Measurements from ENCODE around the gene PECR.

Gene PECR

DNA sequence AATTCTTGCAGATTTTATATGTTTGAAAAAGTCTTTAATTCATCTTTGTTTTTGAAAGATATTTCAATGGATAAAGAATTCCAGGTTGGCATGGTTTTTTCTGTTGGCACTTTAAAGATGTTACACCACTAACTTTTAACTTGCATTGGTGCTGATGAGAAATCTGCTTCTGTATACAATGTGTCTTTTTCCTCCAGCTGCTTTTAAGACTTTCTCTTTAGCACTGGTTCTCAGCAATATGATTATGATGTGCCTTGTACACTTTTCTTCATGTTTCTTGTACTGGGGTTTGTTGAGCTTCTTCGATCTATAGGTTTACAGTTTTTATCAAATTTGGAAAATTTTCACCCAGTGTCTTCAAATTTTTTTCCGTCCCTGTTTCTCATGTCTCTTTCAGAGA, 29.2 kb downstream of the PECR start:
- 80 to 100% methylated on average over 1 of the region's 2 CpGs for WGBS, 2 experiments (ENCODE audit: insufficient coverage in 2 of 2)
- H3K4me3 ChIP-seq (ENCODE audit: extremely low read depth, insufficient read depth, low read length, poor library complexity, severe bottlenecking) = no peak overlapping the region

GRCh38 chr2:216051350-216051749, 30.3 kb downstream of the PECR start:
- Histone ChIP-seq H3K4me1 (ENCODE audit: control insufficient read depth, insufficient read depth, low read length, poor library complexity, severe bottlenecking) (no peaks in the 10 kb centered on the region), H3K4me3 (ENCODE audit: extremely low read depth, insufficient read depth, low read length, poor library complexity, severe bottlenecking) (no peak overlapping the region)

More for the DNA sequence above, 29.2 kb downstream of the PECR start:
- H3K9me3 ChIP-seq (ENCODE audit: control insufficient read depth, low read length) = no peaks in the 10 kb centered on the region
- peaks cover 6% of the 10 kb centered on the region for H3K36me3 ChIP-seq (ENCODE audit: control insufficient read depth, insufficient read depth, low read length)
- no peaks in the 10 kb centered on the region for H3K4me1 ChIP-seq (ENCODE audit: control insufficient read depth, insufficient read depth, low read length, poor library complexity, severe bottlenecking)
- no peak overlapping the region for H3K27ac ChIP-seq (ENCODE audit: low read depth, low read length, severe bottlenecking)

DNA sequence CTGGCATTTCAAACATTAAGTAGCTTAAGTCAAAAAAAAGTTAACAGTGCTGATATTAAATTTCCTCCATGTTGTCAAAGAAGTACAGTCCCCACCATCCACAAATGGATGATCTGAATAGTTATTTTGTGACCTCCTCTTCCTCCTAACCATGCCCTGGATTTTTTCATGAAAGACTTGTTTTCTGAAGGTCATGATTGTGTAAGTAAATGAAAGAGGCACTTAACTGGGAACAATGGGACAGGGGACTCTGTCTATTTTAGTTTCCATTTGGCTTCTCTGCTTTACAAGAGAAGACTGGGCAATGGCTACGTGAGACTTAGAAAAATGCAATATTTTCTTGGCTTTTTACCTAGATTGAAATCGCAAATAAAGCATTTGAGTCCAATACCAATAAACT, 32.2 kb downstream of the PECR start:
- Histone ChIP-seq H3K4me3 (ENCODE audit: extremely low read depth, insufficient read depth, low read length, poor library complexity, severe bottlenecking) (no peak overlapping the region), H3K9me3 (ENCODE audit: control insufficient read depth, low read length) (no peaks in the 10 kb centered on the region), H3K36me3 (ENCODE audit: control insufficient read depth, insufficient read depth, low read length) (peaks cover 6% of the 10 kb centered on the region), H3K4me1 (ENCODE audit: control insufficient read depth, insufficient read depth, low read length, poor library complexity, severe bottlenecking) (no peaks in the 10 kb centered on the region), H3K27ac (ENCODE audit: low read depth, low read length, severe bottlenecking) (no peak overlapping the region)
- WGBS, 2 experiments (ENCODE audit: insufficient coverage in 2 of 2) = 60% methylated on average over 1 of the region's 2 CpGs; no CpG with 5 or more reads in 1 of the 2 experiments

More at GRCh38 chr2:216051350-216051749, 30.3 kb downstream of the PECR start:
- WGBS, 2 experiments (ENCODE audit: insufficient coverage in 2 of 2) = 100% methylated on average over 2 of the region's 3 CpGs; no CpG with 5 or more reads in 1 of the 2 experiments
- peaks cover 6% of the 10 kb centered on the region for H3K36me3 ChIP-seq (ENCODE audit: control insufficient read depth, insufficient read depth, low read length)
- no peaks in the 10 kb centered on the region for H3K9me3 ChIP-seq (ENCODE audit: control insufficient read depth, low read length)
- no peak overlapping the region for H3K27ac ChIP-seq (ENCODE audit: low read depth, low read length, severe bottlenecking)

DNA sequence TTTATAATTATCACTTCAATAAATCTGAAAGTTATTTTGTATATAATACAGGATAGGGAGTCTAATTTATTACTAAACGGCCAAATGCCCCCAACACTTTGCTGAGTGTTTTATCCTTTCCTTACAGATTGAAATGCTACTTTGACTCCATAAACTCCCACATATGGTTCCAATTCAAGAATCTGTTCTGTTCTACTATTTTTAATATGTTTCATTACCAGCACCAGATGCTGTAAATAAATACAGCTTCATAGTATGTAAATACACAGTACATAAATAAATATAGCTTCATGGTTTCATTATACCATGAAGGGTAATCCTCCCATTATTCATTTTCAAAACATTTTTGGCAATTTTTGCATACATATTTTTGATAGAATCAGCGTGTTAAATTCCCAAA, 34.2 kb downstream of the PECR start:
- Histone ChIP-seq H3K4me1 (ENCODE audit: control insufficient read depth, insufficient read depth, low read length, poor library complexity, severe bottlenecking) (no peaks in the 10 kb centered on the region), H3K4me3 (ENCODE audit: extremely low read depth, insufficient read depth, low read length, poor library complexity, severe bottlenecking) (no peak overlapping the region), H3K27ac (ENCODE audit: low read depth, low read length, severe bottlenecking) (no peak overlapping the region), H3K36me3 (ENCODE audit: control insufficient read depth, insufficient read depth, low read length) (peaks cover 15% of the 10 kb centered on the region), H3K9me3 (ENCODE audit: control insufficient read depth, low read length) (no peaks in the 10 kb centered on the region)
- WGBS, 2 experiments (ENCODE audit: insufficient coverage in 2 of 2) = no CpG with 5 or more reads among the region's 2 CpGs

DNA sequence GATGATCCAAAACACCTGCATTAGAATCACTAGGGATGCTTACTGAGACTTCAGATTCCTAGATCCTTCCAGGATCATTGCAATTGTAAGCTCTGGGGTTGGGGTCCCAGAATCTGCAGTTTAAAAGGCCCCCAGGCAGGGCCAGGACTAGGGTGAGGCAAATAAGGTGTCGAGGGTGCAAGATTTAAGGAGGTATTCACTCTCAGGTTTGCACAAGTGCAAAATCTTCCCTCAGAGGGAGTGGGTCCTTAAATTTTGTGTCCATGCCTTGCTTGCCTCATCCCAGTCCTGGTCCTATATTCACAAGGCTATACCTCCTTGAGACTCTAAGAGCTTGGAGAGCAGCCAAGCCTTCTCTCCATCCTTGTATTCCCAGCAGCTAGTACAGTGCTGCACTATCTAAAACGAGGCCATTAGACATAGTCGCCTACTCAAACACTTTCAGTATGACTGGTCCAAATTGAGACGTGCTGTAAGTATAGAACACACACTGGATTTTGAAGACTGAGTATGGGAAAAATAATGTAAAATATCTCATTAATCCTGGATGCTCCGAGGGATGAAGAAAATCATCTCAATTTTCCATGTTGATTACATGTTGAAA, 36.6 kb downstream of the PECR start:
- no peak overlapping the region for H3K27ac ChIP-seq (ENCODE audit: low read depth, low read length, severe bottlenecking)
- H3K9me3 ChIP-seq (ENCODE audit: control insufficient read depth, low read length) = no peaks in the 10 kb centered on the region
- H3K4me1 ChIP-seq (ENCODE audit: control insufficient read depth, insufficient read depth, low read length, poor library complexity, severe bottlenecking) = no peaks in the 10 kb centered on the region
- H3K4me3 ChIP-seq (ENCODE audit: extremely low read depth, insufficient read depth, low read length, poor library complexity, severe bottlenecking) = no peak overlapping the region
- H3K36me3 ChIP-seq (ENCODE audit: control insufficient read depth, insufficient read depth, low read length) = peaks cover 23% of the 10 kb centered on the region
- 90 to 100% methylated on average over 2 to 4 of the region's 5 CpGs for WGBS, 2 experiments (ENCODE audit: insufficient coverage in 2 of 2)

DNA sequence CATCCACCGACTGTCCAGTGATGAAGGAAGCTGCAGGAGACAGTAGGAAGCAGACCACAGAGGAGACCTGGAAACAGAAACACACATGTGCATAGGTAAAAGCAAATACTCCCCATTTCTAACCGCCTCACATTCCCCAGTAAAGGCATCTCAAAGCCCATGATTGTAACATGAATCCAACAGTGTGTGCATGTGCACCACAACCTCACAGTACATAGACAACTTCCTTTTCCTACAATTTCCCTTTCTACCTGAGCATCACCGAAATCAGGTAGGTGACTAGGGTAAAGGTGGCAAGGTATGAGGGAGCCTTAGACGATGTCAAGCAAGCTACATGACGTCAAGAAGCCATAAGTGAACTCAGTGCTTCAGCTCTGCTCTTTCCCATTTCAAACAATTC, 37.7 kb downstream of the PECR start:
- Histone ChIP-seq H3K36me3 (ENCODE audit: control insufficient read depth, insufficient read depth, low read length) (peaks cover 21% of the 10 kb centered on the region), H3K27ac (ENCODE audit: low read depth, low read length, severe bottlenecking) (no peak overlapping the region), H3K4me1 (ENCODE audit: control insufficient read depth, insufficient read depth, low read length, poor library complexity, severe bottlenecking) (no peaks in the 10 kb centered on the region), H3K4me3 (ENCODE audit: extremely low read depth, insufficient read depth, low read length, poor library complexity, severe bottlenecking) (no peak overlapping the region), H3K9me3 (ENCODE audit: control insufficient read depth, low read length) (no peaks in the 10 kb centered on the region)
- 60 to 100% methylated on average over 3 of the region's 5 CpGs for WGBS, 2 experiments (ENCODE audit: insufficient coverage in 2 of 2)

GRCh38 chr2:216041438-216041837, 40.2 kb downstream of the PECR start:
- H3K27ac ChIP-seq (ENCODE audit: low read depth, low read length, severe bottlenecking) = no peak overlapping the region
- peaks cover 17% of the 10 kb centered on the region for H3K36me3 ChIP-seq (ENCODE audit: control insufficient read depth, insufficient read depth, low read length)
- H3K4me1 ChIP-seq (ENCODE audit: control insufficient read depth, insufficient read depth, low read length, poor library complexity, severe bottlenecking) = no peaks in the 10 kb centered on the region
- no peak overlapping the region for H3K4me3 ChIP-seq (ENCODE audit: extremely low read depth, insufficient read depth, low read length, poor library complexity, severe bottlenecking)
- H3K9me3 ChIP-seq (ENCODE audit: control insufficient read depth, low read length) = no peaks in the 10 kb centered on the region
- no CpG with 5 or more reads among the region's 2 CpGs for WGBS, 2 experiments (ENCODE audit: insufficient coverage in 2 of 2)

- Histone ChIP-seq H3K4me3 (ENCODE audit: extremely low read depth, insufficient read depth, low read length, poor library complexity, severe bottlenecking) (no peak overlapping the region), H3K36me3 (ENCODE audit: control insufficient read depth, insufficient read depth, low read length) (peaks cover 17% of the 10 kb centered on the region), H3K4me1 (ENCODE audit: control insufficient read depth, insufficient read depth, low read length, poor library complexity, severe bottlenecking) (no peaks in the 10 kb centered on the region), H3K27ac (ENCODE audit: low read depth, low read length, severe bottlenecking) (no peak overlapping the region), H3K9me3 (ENCODE audit: control insufficient read depth, low read length) (no peaks in the 10 kb centered on the region)
- WGBS, 2 experiments (ENCODE audit: insufficient coverage in 2 of 2) = 88 to 95% methylated on average over 1 to 2 of the region's 3 CpGs
Observed at GRCh38 chr2:216039918-216040317, 41.7 kb downstream of the PECR start.

- H3K27ac ChIP-seq (ENCODE audit: low read depth, low read length, severe bottlenecking) = no peak overlapping the region
- H3K9me3 ChIP-seq (ENCODE audit: control insufficient read depth, low read length) = no peaks in the 10 kb centered on the region
- no peaks in the 10 kb centered on the region for H3K36me3 ChIP-seq (ENCODE audit: control insufficient read depth, insufficient read depth, low read length)
- no peaks in the 10 kb centered on the region for H3K4me1 ChIP-seq (ENCODE audit: control insufficient read depth, insufficient read depth, low read length, poor library complexity, severe bottlenecking)
- 69 to 100% methylated on average over 1 of the region's 1 CpG for WGBS, 2 experiments (ENCODE audit: insufficient coverage in 2 of 2)
- no peak overlapping the region for H3K4me3 ChIP-seq (ENCODE audit: extremely low read depth, insufficient read depth, low read length, poor library complexity, severe bottlenecking)
Observed at GRCh38 chr2:216034065-216034464, 47.5 kb downstream of the PECR start.

DNA sequence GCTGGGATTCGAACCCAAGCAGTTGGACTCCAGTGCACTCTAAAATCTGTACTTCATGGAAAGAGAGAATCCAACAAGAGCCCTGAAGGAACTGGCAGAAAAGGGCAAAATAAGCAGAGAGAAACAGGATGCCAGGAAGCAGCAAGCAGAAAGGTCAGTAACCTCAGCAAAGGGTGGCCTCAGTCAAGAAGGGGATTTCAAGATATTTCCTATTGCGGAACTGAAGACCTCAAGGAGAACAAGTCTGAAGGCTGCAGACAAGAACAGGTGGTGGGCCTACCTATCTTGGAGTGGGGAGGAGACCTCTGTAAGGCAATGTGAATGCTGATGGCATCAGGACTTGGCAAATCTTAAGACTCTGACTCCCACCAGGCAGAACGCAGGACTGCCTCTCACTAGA, 48.2 kb downstream of the PECR start:
- no peaks in the 10 kb centered on the region for H3K4me1 ChIP-seq (ENCODE audit: control insufficient read depth, insufficient read depth, low read length, poor library complexity, severe bottlenecking)
- H3K36me3 ChIP-seq (ENCODE audit: control insufficient read depth, insufficient read depth, low read length) = no peaks in the 10 kb centered on the region
- WGBS, 2 experiments (ENCODE audit: insufficient coverage in 2 of 2) = 93 to 100% methylated on average over 2 to 3 of the region's 3 CpGs
- H3K4me3 ChIP-seq (ENCODE audit: extremely low read depth, insufficient read depth, low read length, poor library complexity, severe bottlenecking) = no peak overlapping the region
- H3K27ac ChIP-seq (ENCODE audit: low read depth, low read length, severe bottlenecking) = no peak overlapping the region
- no peaks in the 10 kb centered on the region for H3K9me3 ChIP-seq (ENCODE audit: control insufficient read depth, low read length)

GRCh38 chr2:216031960-216032689, 49.5 kb downstream of the PECR start:
- 100% methylated on average over 1 of the region's 1 CpG for WGBS, 2 experiments (ENCODE audit: insufficient coverage in 2 of 2)
- Histone ChIP-seq H3K9me3 (ENCODE audit: control insufficient read depth, low read length) (no peaks in the 10 kb centered on the region), H3K4me3 (ENCODE audit: extremely low read depth, insufficient read depth, low read length, poor library complexity, severe bottlenecking) (no peak overlapping the region), H3K36me3 (ENCODE audit: control insufficient read depth, insufficient read depth, low read length) (no peaks in the 10 kb centered on the region), H3K27ac (ENCODE audit: low read depth, low read length, severe bottlenecking) (no peak overlapping the region), H3K4me1 (ENCODE audit: control insufficient read depth, insufficient read depth, low read length, poor library complexity, severe bottlenecking) (no peaks in the 10 kb centered on the region)
